ENCODE data around the gene LRRC71.

Gene LRRC71

GRCh38 chr1:156905176-156905575 lies 15.3 kb upstream of the LRRC71 start:
- DNase-seq (no peak), ATAC-seq (ENCODE audit: insufficient read depth, low read depth) (no peak)
- Histone ChIP-seq H2AFZ (ENCODE audit: low read depth, low read length) (no peak overlapping the region), H3K4me1 (ENCODE audit: insufficient read depth, low read length) (no peaks in the 10 kb centered on the region), H3K9me3 (ENCODE audit: insufficient read depth, low read length, severe bottlenecking) (no peaks in the 10 kb centered on the region), H3K4me2 (ENCODE audit: insufficient read depth, low read length) (no peak overlapping the region), H3K9ac (ENCODE audit: low read depth, low read length) (no peak overlapping the region), H3K79me2 (ENCODE audit: insufficient read depth, low read length) (no peaks in the 10 kb centered on the region), H3K27me3 (ENCODE audit: insufficient read depth, low read length, poor library complexity) (peaks cover 21% of the 10 kb centered on the region), H3K27ac (ENCODE audit: low read length) (no peak overlapping the region), H4K20me1 (ENCODE audit: insufficient read depth, low read length) (peaks cover 3% of the 10 kb centered on the region; the same call in 1 of the 2 replicates), H3K4me3 (ENCODE audit: low read depth in 1 of 2, low read length in 2 of 2) (no peak overlapping the region), H3K36me3 (ENCODE audit: insufficient read depth, low read length) (no peaks in the 10 kb centered on the region)
- TF ChIP-seq, protein P1, sequence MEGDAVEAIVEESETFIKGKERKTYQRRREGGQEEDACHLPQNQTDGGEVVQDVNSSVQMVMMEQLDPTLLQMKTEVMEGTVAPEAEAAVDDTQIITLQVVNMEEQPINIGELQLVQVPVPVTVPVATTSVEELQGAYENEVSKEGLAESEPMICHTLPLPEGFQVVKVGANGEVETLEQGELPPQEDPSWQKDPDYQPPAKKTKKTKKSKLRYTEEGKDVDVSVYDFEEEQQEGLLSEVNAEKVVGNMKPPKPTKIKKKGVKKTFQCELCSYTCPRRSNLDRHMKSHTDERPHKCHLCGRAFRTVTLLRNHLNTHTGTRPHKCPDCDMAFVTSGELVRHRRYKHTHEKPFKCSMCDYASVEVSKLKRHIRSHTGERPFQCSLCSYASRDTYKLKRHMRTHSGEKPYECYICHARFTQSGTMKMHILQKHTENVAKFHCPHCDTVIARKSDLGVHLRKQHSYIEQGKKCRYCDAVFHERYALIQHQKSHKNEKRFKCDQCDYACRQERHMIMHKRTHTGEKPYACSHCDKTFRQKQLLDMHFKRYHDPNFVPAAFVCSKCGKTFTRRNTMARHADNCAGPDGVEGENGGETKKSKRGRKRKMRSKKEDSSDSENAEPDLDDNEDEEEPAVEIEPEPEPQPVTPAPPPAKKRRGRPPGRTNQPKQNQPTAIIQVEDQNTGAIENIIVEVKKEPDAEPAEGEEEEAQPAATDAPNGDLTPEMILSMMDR (IDR thresholded peaks at IDR 0.05; ENCODE audit: borderline replicate concordance, extremely low read depth, low read length, poor library complexity, severe bottlenecking), result no peak
- no peak for TF ChIP-seq EZH2 (IDR thresholded peaks at IDR 0.05; ENCODE audit: borderline replicate concordance, low read depth, low read length, severe bottlenecking)

GRCh38 chr1:156905651-156906050 lies 14.8 kb upstream of the LRRC71 start:
- no peak overlapping the region for H3K4me3 ChIP-seq (ENCODE audit: low read depth in 1 of 2, low read length in 2 of 2)
- no peak overlapping the region for H3K4me2 ChIP-seq (ENCODE audit: insufficient read depth, low read length)
- TF ChIP-seq, protein P1 (IDR thresholded peaks at IDR 0.05; ENCODE audit: borderline replicate concordance, extremely low read depth, low read length, poor library complexity, severe bottlenecking), result no peak
- TF ChIP-seq EZH2 (IDR thresholded peaks at IDR 0.05; ENCODE audit: borderline replicate concordance, low read depth, low read length, severe bottlenecking), result no peak
- H3K27me3 ChIP-seq (ENCODE audit: insufficient read depth, low read length, poor library complexity), result peaks cover 21% of the 10 kb centered on the region
- peaks cover 8% of the 10 kb centered on the region for H4K20me1 ChIP-seq (ENCODE audit: insufficient read depth, low read length)
- no peaks in the 10 kb centered on the region for H3K9me3 ChIP-seq (ENCODE audit: insufficient read depth, low read length, severe bottlenecking)
- no peak overlapping the region for H2AFZ ChIP-seq (ENCODE audit: low read depth, low read length)
- ATAC-seq (ENCODE audit: insufficient read depth, low read depth), result no peak
- no peaks in the 10 kb centered on the region for H3K36me3 ChIP-seq (ENCODE audit: insufficient read depth, low read length)
- H3K4me1 ChIP-seq (ENCODE audit: insufficient read depth, low read length), result peaks cover 3% of the 10 kb centered on the region; the same call in 1 of the 2 replicates
- H3K27ac ChIP-seq (ENCODE audit: low read length), result no peak overlapping the region
- no peak for DNase-seq
- H3K9ac ChIP-seq (ENCODE audit: low read depth, low read length), result no peak overlapping the region
- no peaks in the 10 kb centered on the region for H3K79me2 ChIP-seq (ENCODE audit: insufficient read depth, low read length)

DNA sequence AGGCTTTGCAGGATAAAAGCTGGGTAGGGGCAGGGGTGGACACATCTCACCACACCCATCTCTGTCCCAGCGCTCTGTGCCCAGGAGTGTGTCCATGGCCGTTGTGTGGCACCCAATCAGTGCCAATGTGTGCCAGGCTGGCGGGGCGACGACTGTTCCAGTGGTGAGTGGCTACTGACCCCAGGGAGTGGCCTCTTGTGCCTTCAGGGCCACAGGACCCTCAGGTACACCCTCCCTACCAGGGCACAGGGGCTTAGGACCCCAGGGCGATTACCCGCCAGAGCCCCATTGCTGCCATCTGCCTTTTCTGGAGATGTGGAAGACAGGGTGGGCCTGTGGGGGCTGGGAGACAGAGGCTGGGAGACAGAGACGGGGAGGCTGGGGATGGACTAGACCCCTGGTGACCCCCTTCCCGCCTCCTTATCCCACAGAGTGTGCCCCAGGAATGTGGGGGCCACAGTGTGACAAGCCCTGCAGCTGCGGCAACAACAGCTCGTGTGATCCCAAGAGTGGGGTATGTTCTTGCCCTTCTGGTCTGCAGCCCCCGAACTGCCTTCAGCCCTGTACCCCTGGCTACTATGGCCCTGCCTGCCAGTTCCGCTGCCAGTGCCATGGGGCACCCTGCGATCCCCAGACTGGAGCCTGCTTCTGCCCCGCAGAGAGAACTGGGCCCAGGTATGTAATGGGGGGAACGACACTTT lies 14.1 kb upstream of the LRRC71 start:
- DNase-seq, result no peak
- H3K4me2 ChIP-seq (ENCODE audit: insufficient read depth, low read length), result no peak overlapping the region

GRCh38 chr1:156908541-156908940 lies 11.9 kb upstream of the LRRC71 start:
- peaks cover 3% of the 10 kb centered on the region; the same call in 1 of the 2 replicates for H3K4me1 ChIP-seq (ENCODE audit: insufficient read depth, low read length)
- no peak for ATAC-seq (ENCODE audit: insufficient read depth, low read depth)
- H3K36me3 ChIP-seq (ENCODE audit: insufficient read depth, low read length), result no peaks in the 10 kb centered on the region
- TF ChIP-seq, protein P1 (IDR thresholded peaks at IDR 0.05; ENCODE audit: borderline replicate concordance, extremely low read depth, low read length, poor library complexity, severe bottlenecking), result no peak
- TF ChIP-seq EZH2 (IDR thresholded peaks at IDR 0.05; ENCODE audit: borderline replicate concordance, low read depth, low read length, severe bottlenecking), result no peak
- peaks cover 13% of the 10 kb centered on the region for H4K20me1 ChIP-seq (ENCODE audit: insufficient read depth, low read length)
- no peak for DNase-seq
- no peak overlapping the region for H3K27ac ChIP-seq (ENCODE audit: low read length)
- no peaks in the 10 kb centered on the region for H3K9me3 ChIP-seq (ENCODE audit: insufficient read depth, low read length, severe bottlenecking)
- H3K27me3 ChIP-seq (ENCODE audit: insufficient read depth, low read length, poor library complexity), result peaks cover 11% of the 10 kb centered on the region
- H3K4me2 ChIP-seq (ENCODE audit: insufficient read depth, low read length), result no peak overlapping the region
- H3K9ac ChIP-seq (ENCODE audit: low read depth, low read length), result no peak overlapping the region
- H2AFZ ChIP-seq (ENCODE audit: low read depth, low read length), result no peak overlapping the region
- H3K4me3 ChIP-seq (ENCODE audit: low read depth in 1 of 2, low read length in 2 of 2), result no peak overlapping the region
- H3K79me2 ChIP-seq (ENCODE audit: insufficient read depth, low read length), result no peaks in the 10 kb centered on the region

More for the DNA sequence above, 14.1 kb upstream of the LRRC71 start:
- Histone ChIP-seq H3K9ac (ENCODE audit: low read depth, low read length) (no peak overlapping the region), H2AFZ (ENCODE audit: low read depth, low read length) (no peak overlapping the region), H4K20me1 (ENCODE audit: insufficient read depth, low read length) (peaks cover 9% of the 10 kb centered on the region), H3K4me1 (ENCODE audit: insufficient read depth, low read length) (peaks cover 3% of the 10 kb centered on the region; the same call in 1 of the 2 replicates), H3K27ac (ENCODE audit: low read length) (no peak overlapping the region), H3K9me3 (ENCODE audit: insufficient read depth, low read length, severe bottlenecking) (no peaks in the 10 kb centered on the region), H3K79me2 (ENCODE audit: insufficient read depth, low read length) (no peaks in the 10 kb centered on the region), H3K36me3 (ENCODE audit: insufficient read depth, low read length) (no peaks in the 10 kb centered on the region), H3K27me3 (ENCODE audit: insufficient read depth, low read length, poor library complexity) (peaks cover 21% of the 10 kb centered on the region), H3K4me3 (ENCODE audit: low read depth in 1 of 2, low read length in 2 of 2) (no peak overlapping the region)
- ATAC-seq (ENCODE audit: insufficient read depth, low read depth), result no peak
- no peak for TF ChIP-seq EZH2 (IDR thresholded peaks at IDR 0.05; ENCODE audit: borderline replicate concordance, low read depth, low read length, severe bottlenecking)
